HG03025 (cell line): ENCODE data around the gene AMN1.
"Not testable (repeated sequence)": the region's sequence is repeated elsewhere in the genome, so short reads cannot be mapped to it uniquely, and the experiment has no call there.

Source experiments
- ATAC-seq: cut with Tn5 transposase; IDR thresholded peaks from one replicate; pipeline ENCODE4 v1.9.1; 2021; ENCODE audit warnings: mild to moderate bottlenecking, moderate library complexity; ENCODE audit not compliant: unreplicated experiment, low FRiP score

The AMN1 gene

GRCh38 chr12:31728917-31729640 lies at the start of gene AMN1:
AMN1 (minus strand) TSS chr12:31729021; CDS start chr12:31729008, 13 bp downstream.
- ATAC-seq = peak; percentile 98

GRCh38 chr12:31773867-31774266 lies 45.0 kb upstream of the AMN1 start:
- ATAC-seq = no peak

GRCh38 chr12:31773223-31773750 lies 44.5 kb upstream of the AMN1 start:
- no peak for ATAC-seq

- no peak for ATAC-seq
Measured at GRCh38 chr12:31772685-31773222, 43.9 kb upstream of the AMN1 start.

- no peak for ATAC-seq
Measured at GRCh38 chr12:31772186-31772585, 43.4 kb upstream of the AMN1 start.

- ATAC-seq = no peak
Measured at GRCh38 chr12:31768046-31768445, 39.2 kb upstream of the AMN1 start.

GRCh38 chr12:31765931-31766330 lies 37.1 kb upstream of the AMN1 start:
- no peak for ATAC-seq

- no peak for ATAC-seq
Measured at GRCh38 chr12:31759632-31760459, 31.0 kb upstream of the AMN1 start.

GRCh38 chr12:31758297-31758696 lies 29.5 kb upstream of the AMN1 start:
- not testable (repeated sequence) for ATAC-seq

- no peak for ATAC-seq
Measured at GRCh38 chr12:31756977-31757420, 28.2 kb upstream of the AMN1 start.

- ATAC-seq = no peak
Measured at GRCh38 chr12:31752450-31752849, 23.6 kb upstream of the AMN1 start.

GRCh38 chr12:31751085-31751484 lies 22.3 kb upstream of the AMN1 start:
- ATAC-seq = no peak

GRCh38 chr12:31750747-31751039 lies 21.9 kb upstream of the AMN1 start:
- ATAC-seq = no peak

- peak; percentile 86 for ATAC-seq
Measured at GRCh38 chr12:31749024-31749704, 20.3 kb upstream of the AMN1 start.

GRCh38 chr12:31745242-31745641 lies 16.4 kb upstream of the AMN1 start:
- ATAC-seq = no peak

GRCh38 chr12:31744363-31744762 lies 15.5 kb upstream of the AMN1 start:
- not testable (repeated sequence) for ATAC-seq

GRCh38 chr12:31742891-31743290 lies 14.1 kb upstream of the AMN1 start:
- ATAC-seq = no peak

- ATAC-seq = no peak
Measured at GRCh38 chr12:31740628-31741027, 11.8 kb upstream of the AMN1 start.

- ATAC-seq = no peak
Measured at GRCh38 chr12:31737763-31738162, 8.9 kb upstream of the AMN1 start.

- no peak for ATAC-seq
Measured at GRCh38 chr12:31737345-31737744, 8.5 kb upstream of the AMN1 start.

- ATAC-seq = no peak
Measured at GRCh38 chr12:31736472-31736871, 7.7 kb upstream of the AMN1 start.
